WI38 (cell line): ENCODE results near the gene AKAP7.
"Not testable (repeated sequence)": the region's sequence is repeated elsewhere in the genome, so short reads cannot be mapped to it uniquely, and the experiment has no call there.

ENCODE experiments used
- H3K4me3 ChIP-seq: 2 replicates; pipeline ENCODE4 v1.5.1; 2011; ENCODE audit warnings: low read depth, mild to moderate bottlenecking, control low read depth, low read length
- CTCF ChIP-seq: IDR thresholded peaks from 2 replicates; pipeline ENCODE4 v1.5.1; 2012; ENCODE audit warnings: low read depth, mild to moderate bottlenecking, control low read depth, low read length

AKAP7 gene

GRCh38 chr6:131286469-131287040 is 151.3 kb downstream of the AKAP7 start:
- TF ChIP-seq CTCF = no peak
- no peak overlapping the region for H3K4me3 ChIP-seq

- no peak overlapping the region for H3K4me3 ChIP-seq
- TF ChIP-seq CTCF = no peak
Observed at GRCh38 chr6:131288214-131288613, 152.9 kb downstream of the AKAP7 start.

- no peak overlapping the region for H3K4me3 ChIP-seq
- TF ChIP-seq CTCF = no peak
Observed at GRCh38 chr6:131290955-131291354, 155.7 kb downstream of the AKAP7 start.

GRCh38 chr6:131292145-131292938 is 157.1 kb downstream of the AKAP7 start:
- TF ChIP-seq CTCF = no peak
- H3K4me3 ChIP-seq = no peak overlapping the region

- TF ChIP-seq CTCF = no peak
- H3K4me3 ChIP-seq = no peak overlapping the region
Observed at GRCh38 chr6:131293472-131293911, 158.2 kb downstream of the AKAP7 start.

GRCh38 chr6:131295081-131295480 is 159.8 kb downstream of the AKAP7 start:
- no peak for TF ChIP-seq CTCF
- no peak overlapping the region for H3K4me3 ChIP-seq

GRCh38 chr6:131300826-131301225 is 165.6 kb downstream of the AKAP7 start:
- H3K4me3 ChIP-seq = not testable (repeated sequence)
